HG02763 (cell line): ENCODE results near the gene KMT2D.

Experiments
- ATAC-seq: cut with Tn5 transposase; IDR thresholded peaks from one replicate; pipeline ENCODE4 v1.9.1; 2021; ENCODE audit warnings: mild to moderate bottlenecking, moderate library complexity; ENCODE audit not compliant: unreplicated experiment

The KMT2D gene

GRCh38 chr12:49052451-49053208 lies 8.0 kb downstream of the KMT2D start:
- no peak for ATAC-seq

DNA sequence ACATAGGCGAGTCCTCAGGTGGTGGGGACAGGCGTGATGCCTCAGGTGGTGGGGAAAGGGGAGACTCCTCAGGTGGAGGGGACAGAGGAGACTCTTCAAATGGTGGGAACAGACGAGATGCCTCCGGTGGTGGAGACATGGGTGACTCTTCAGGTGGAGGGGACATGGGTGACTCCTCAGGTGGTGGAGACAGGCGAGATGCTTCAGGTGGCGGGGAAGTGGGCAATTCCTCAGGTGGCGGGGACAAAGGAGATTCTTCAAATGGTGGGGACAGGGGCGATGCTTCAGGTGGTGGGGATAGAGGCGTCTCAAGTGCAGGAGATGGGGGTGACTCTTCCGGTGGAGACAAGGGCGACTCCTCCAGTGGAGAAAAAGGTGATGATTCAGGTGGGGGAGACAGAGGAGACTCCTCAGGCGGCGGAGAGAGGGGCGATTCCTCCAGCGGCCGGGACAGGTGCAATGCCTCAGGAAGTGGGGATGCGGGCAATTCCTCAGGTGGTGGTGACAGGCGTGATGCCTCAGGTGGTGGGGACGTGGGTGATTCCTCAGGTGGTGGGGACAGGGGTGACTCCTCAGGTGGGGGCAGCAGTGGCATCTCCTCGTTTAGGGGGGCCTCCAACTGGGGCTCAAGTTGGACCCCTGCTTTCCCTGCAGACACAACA lies 8.7 kb downstream of the KMT2D start:
- ATAC-seq = no peak

DNA sequence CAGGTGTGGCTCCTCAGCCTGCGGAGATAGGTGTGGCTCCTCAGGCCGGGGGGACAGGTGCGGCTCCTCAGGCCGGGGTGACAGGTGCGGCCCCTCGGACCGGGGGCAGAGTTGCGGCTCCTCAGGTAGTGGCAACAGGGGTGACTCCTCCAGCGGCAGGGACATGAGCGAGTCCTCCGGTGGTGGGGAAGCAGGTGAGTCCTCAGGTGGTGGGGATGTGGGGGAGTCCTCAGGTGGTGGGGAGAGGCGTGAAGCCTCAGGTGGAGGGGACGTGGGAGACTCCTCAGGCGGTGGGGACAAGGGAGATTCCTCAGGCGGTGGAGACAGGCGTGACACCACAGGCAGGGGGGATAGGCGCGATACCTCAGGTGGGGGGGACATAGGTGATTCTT lies 9.2 kb downstream of the KMT2D start:
- no peak for ATAC-seq

GRCh38 chr12:49050507-49051372 lies 9.9 kb downstream of the KMT2D start:
- ATAC-seq = no peak

- no peak for ATAC-seq
These were observed 10.9 kb downstream of the KMT2D start for GRCh38 chr12:49049566-49050224.

GRCh38 chr12:49048953-49049352 lies 11.6 kb downstream of the KMT2D start:
- no peak for ATAC-seq

- no peak for ATAC-seq
These were observed 14.3 kb downstream of the KMT2D start for GRCh38 chr12:49046129-49046895.

DNA sequence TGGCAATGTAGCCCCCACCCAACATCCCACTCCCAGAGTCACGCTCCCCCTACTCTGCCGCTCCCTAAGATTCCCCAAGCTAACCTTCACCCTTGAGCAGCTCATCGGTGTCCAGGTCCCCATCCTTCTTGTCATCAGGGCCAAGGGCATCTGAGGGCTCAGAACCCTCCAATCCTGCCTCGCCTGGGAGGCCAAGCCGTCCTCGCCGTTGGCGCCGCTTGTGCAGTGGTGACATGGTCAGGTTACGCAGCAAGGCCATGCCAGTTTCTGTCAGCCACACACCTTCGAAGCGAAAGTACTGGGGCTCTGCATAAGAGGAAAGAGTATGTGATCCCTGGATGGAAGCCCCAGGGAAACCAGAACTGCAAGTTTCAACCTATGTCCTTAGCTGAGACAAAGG lies 15.9 kb downstream of the KMT2D start:
- no peak for ATAC-seq

DNA sequence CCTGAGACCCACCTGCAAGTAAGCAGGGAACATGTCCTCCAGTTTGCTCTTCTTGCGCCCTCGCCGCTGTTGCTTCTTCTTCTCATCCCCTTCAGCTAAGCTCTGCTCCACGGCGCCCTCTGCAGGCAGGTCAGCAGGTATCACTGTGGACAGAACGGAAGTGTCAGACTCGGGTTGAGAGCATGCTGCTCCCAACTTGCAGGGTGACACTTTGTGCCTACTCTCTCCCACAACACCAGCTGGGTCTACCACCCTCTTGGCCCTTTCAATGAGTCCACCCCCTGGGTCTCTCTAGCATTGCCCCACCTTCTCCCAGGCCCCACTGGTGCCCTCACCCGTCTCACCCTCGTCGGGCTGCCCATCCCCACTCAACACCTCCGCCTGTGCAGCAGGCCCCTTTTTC lies 16.7 kb downstream of the KMT2D start:
- no peak for ATAC-seq

DNA sequence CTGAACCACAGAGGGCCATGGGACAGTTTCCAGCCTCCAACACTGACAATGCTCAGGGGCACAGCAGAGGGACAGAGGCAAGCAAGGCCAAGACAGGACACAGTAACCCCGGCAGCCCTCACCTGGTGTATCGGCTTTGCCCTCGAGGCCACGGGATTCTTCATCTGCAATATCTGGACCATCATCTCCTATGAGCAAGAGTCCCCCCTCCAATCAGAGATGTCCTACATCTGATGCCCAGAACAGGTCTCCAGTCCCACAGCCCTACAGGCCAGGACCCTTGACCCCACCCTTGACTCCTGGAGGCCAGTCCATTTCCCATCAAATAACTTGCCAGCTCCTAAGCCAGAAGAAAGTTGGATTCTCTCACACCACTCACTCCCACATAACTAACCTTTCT lies 17.4 kb downstream of the KMT2D start:
- ATAC-seq = no peak

DNA sequence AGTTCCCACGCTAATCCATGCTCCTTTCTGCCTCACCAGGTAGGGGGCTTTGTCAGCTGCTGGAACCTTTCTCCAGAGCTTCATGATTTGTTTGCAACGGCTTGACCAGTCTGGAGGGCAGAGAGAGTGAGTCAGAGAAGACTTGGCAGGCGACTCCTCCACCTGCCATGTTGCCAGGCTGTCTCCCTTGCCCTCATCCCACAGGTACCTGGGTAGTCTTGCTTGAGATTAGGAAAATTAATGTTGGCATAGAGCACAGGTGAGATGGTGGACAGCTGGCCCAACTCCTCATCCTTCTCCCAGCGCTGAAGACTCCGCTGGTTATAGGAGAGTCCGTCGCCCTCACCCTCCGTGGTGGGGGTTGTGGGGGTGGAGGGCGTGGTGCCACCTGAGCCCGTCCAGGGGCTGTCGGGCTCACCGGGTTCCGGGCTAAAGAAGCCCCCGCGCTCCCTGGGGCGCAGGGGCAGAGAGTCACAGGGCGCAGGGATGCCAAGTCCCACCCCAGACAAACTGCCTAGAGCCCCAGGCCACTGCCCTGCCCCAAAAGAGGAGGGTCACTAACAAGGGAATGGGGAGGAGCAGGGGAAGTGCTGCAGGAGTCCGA lies 18.6 kb downstream of the KMT2D start:
- no peak for ATAC-seq

DNA sequence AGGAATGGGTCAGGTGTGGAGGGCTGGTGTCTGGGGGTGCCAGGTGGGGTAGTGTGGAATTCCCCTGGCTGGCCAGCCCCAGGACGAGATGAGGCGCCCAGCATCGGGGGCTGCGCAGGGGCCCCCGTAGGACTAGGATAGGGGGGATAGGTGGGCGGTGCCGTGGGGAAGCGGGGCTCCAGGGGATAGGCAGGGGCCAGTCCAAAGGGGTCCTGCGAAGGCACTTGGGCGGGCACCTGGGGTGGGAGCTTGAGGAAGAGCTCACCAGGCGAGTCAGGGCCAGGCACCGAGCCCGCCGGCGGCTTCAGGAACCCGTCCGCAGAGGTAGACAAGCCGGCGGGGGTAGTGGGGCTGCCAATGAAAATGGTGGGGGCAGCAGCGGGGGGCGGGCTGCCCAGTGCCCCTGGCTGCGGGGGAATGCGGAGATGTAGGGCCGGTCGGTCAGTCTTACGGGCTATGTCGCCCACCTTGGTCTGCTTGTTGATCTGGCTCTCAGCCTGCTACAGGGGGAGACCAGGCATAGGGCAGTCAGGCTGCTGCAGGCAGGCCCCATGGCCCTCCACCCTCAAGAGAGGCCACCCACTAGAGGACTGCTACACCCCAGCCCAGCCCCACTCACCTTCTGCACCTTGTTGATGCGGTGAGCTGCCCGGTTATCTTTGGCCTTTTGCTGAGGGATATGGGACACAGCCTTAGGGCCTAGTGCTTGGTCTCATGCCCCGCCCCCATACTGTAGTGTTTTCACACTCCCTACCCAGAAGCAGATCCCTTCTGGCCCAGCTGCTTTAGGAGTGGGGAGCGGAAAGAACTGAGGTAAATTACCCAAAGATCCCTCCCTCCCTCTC lies 19.3 kb downstream of the KMT2D start:
- no peak for ATAC-seq

- ATAC-seq = no peak
These were observed 20.2 kb downstream of the KMT2D start for GRCh38 chr12:49040364-49040855.

DNA sequence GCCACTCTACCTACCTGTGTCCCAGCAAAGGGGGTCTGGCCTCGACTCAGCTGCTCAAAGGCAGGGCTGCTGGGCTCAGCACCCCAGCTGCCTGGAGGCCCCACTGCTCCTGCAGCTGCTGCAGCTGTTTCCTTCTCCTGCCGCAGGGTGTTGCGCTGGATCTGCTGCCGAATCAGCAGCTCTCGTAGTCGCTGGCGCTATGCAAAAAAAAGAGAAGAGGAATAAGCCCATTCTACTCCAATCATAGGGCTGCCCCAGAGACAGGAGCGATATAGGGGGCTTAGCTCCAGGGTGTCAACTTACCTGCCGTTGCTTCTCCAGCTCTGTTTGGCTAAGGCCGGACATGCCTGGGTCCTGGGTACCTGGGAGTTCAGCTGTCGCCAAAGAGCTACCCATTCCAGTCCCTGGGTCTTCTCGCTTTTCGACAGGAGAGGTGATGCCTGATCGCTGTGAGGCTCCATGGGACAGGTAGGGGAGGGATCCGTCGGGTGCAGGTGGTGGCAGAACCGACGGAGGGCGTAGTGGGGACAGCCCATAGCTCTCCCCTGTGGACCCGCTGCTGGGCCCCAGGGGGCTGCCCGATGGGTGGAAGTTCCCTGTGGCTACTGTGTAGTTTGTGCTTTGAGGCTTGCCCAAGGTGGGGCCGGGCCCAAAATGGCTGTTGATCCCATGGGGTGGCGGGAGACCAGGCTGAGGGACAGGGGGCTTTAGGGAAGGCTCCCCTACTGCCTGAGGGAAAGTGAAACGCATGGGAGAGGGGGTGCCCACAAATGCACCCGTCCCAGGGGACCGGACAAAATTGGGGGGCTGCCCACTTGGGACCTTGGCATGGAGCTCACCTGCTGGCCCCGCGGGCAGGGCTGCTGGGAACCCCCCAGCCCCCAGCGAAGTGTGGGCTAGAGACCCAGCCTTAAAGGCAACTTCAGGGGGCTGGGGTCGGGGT lies 20.9 kb downstream of the KMT2D start:
- no peak for ATAC-seq

DNA sequence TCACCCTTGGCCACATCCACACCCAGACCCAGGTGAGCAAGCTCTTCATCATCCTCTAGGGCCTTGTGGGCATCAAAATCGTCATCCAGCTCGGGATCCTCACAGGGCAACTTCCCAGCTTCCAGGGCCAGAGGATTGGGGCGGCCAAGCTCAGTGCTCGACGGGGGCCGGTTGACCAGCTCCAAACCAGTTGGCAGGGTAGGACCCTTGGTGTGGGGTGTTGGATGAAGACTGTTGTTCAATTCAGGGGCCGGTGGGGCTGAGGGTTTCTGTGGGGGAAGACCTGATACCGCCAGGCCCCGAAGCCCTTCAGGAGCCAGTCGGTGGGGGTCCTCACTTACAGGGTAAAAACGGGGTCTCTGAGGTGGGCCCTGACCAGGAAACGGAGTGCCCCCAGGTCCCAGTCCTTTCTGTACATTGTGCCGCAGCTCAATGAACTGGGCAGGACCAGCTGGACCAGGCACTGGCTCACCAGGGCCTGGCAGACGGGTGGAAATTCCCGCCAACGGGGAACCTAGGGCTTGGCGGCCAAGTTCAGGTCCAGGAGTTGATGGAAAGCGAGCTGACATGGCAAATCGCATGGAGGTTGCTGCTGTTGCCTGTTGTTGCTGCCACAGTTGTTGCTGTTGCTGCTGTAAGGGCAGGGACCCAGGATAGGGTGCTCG lies 22.2 kb downstream of the KMT2D start:
- no peak for ATAC-seq

GRCh38 chr12:49037947-49038237 lies 22.7 kb downstream of the KMT2D start:
- ATAC-seq = no peak

GRCh38 chr12:49037111-49037946 lies 23.3 kb downstream of the KMT2D start:
- no peak for ATAC-seq
